ENCODE results near the gene LPAR5.

DNA sequence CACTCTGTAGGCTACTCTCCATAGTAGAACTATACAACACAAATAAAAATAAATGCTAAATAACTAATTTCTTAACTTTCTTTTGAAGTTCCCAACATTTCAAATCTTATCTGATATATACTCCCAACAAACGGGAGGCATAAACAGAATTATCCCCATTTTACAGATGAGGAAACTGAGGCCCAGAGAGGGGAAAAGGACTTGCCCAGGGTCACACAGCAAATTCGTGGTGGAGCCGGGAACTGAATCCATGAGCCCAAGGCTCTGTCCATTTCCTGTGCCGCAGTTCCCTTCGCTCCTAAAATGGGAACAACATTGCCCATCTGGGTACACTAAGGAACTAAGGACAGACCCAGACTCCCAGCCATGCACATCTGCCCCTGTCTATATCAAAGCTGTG is 41.2 kb upstream of the LPAR5 start:
- TF ChIP-seq, protein P1, sequence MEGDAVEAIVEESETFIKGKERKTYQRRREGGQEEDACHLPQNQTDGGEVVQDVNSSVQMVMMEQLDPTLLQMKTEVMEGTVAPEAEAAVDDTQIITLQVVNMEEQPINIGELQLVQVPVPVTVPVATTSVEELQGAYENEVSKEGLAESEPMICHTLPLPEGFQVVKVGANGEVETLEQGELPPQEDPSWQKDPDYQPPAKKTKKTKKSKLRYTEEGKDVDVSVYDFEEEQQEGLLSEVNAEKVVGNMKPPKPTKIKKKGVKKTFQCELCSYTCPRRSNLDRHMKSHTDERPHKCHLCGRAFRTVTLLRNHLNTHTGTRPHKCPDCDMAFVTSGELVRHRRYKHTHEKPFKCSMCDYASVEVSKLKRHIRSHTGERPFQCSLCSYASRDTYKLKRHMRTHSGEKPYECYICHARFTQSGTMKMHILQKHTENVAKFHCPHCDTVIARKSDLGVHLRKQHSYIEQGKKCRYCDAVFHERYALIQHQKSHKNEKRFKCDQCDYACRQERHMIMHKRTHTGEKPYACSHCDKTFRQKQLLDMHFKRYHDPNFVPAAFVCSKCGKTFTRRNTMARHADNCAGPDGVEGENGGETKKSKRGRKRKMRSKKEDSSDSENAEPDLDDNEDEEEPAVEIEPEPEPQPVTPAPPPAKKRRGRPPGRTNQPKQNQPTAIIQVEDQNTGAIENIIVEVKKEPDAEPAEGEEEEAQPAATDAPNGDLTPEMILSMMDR (conservative IDR thresholded peaks at IDR 0.05 in 1 of 2, IDR thresholded peaks at IDR 0.05 in 1 of 2; ENCODE audit: low read depth in 1 of 2, low read length in 2 of 2): no peak
- no peak for TF ChIP-seq EZH2 (IDR thresholded peaks at IDR 0.05; ENCODE audit: low read length, missing control alignments)
